Measurements from ENCODE around the gene ARPC5L. TPM values are rescaled to one million over a fixed set of nuclear protein-coding genes. Genes with fewer than 3 reads are reported as not detected.

ARPC5L gene
- polyA plus RNA-seq, 1 donor, result 27.9 TPM

DNA sequence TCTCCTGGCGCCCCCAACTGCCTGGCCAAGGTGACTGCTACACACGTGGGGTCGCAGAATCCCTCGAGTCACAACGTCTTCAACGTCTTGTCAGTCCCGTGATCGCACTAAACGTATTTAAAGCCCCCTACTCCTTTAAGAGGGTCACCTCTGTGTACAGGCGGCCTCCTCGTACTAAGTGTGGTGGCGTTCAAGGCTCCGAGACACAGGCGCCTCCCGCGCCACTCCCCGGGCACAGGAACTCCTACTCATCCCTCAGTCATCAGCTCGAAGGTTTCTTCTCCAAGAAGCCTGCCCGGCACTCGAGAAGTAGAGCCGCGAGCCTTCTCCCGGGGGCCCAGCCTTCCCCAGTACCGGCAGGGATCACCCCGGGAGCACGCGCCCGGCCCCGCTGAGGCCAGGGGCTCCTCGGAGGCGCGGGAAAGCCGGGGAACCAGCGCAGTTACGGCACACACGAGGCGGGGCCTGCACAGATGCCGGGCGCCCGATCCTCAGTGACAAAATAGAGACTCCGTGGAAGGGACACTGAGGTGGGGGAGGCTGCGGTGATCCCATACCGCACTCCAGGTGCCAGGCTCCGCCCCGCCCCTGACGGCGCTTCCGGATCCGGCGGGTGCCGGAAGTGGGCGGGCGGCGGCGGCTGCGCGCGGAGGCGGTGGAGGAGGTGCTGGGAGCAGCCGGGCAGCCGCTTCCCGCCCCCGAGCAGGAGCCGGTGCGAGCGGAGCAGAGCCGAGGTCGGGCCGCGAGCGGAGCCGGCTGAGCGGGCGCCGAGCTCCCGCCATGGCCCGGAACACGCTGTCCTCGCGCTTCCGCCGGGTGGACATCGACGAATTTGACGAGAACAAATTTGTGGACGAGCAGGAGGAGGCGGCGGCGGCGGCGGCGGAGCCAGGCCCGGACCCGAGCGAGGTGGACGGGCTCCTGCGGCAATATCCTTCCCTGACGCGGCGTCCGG lies 6.9 kb downstream of the ARPC5L start:
- peak; percentile 44 for DNase-seq (ENCODE audit: low read depth)

- no peak for DNase-seq (ENCODE audit: low read depth)
Measured at GRCh38 chr9:124869466-124869985, 7.6 kb downstream of the ARPC5L start.

DNA sequence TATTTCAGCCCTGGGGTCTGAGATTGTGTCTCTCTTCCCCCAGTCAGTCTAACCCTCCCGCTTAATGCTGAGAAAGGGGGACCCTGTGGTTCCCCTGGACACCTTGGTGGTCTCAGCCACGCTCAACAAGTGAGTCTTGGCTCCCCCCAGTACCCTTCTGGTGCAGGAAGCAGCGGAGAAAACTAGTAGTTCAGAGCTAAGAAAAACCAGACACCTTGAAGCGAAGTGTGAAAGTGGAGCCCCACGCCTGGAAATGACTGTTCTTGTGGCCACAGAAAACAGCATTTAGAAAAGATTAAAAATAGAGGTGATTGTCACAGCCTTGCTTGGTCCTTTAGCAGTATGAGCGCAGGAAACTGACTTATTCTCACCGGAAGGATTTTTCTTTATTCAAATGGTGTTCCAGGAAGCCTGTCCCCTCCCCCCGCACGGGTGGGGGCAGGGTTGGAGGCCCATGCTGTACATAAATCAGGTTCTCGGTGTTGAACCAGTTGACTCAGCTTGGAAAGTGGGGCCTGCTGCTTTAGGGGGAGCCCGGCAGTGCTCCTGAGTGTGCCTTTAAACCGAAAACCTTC lies 8.1 kb downstream of the ARPC5L start:
- no peak for DNase-seq (ENCODE audit: low read depth)

DNA sequence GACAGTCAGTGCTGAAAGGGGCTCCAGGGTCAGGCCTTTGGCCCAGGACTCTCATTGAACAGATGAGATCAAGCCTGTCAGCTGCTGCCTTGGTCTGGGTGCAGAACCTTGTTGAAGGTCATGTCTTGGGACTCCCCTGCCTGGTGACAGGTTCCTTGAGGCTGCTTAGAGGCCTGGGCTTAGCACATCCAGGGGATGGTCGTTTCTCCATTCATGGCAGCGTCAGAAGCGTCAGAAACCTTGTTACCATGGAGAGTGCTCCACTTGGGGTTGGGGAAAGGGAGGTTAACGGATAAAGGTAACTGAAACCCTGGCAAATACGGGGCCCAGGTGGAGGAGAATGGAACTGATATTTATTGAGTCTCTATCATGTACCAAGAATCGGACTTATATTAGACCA lies 8.8 kb downstream of the ARPC5L start:
- no peak for DNase-seq (ENCODE audit: low read depth)

GRCh38 chr9:124871156-124871561 lies 9.2 kb downstream of the ARPC5L start:
- no peak for DNase-seq (ENCODE audit: low read depth)

GRCh38 chr9:124873664-124874063 lies 11.7 kb downstream of the ARPC5L start:
- no peak for DNase-seq (ENCODE audit: low read depth)

GRCh38 chr9:124875501-124875900 lies 13.6 kb downstream of the ARPC5L start:
- no peak for DNase-seq (ENCODE audit: low read depth)

GRCh38 chr9:124877021-124877782 lies 15.3 kb downstream of the ARPC5L start:
- no peak for DNase-seq (ENCODE audit: low read depth)

DNA sequence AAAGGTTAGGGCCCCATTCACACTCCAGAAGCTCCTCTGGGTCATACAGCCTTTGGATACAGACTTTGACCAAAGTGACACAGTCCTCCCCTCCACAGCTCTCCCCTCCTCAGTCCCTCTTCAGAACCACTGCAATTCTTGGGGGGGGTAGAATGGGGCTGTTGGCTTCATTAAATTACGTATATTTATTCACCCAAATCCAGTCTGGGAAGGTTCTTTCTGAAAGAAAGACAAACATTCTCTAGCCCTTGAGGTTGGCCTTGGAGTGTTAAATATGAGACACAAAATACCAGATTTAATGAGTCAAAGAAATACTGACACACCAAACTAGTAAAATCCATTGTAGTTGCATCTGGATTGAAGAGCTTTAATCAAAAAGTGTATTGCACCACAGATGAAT lies 16.1 kb downstream of the ARPC5L start:
- no peak for DNase-seq (ENCODE audit: low read depth)

GRCh38 chr9:124878518-124878917 lies 16.6 kb downstream of the ARPC5L start:
- no peak for DNase-seq (ENCODE audit: low read depth)

- DNase-seq (ENCODE audit: low read depth), result no peak
Measured at GRCh38 chr9:124879226-124879625, 17.3 kb downstream of the ARPC5L start.

DNA sequence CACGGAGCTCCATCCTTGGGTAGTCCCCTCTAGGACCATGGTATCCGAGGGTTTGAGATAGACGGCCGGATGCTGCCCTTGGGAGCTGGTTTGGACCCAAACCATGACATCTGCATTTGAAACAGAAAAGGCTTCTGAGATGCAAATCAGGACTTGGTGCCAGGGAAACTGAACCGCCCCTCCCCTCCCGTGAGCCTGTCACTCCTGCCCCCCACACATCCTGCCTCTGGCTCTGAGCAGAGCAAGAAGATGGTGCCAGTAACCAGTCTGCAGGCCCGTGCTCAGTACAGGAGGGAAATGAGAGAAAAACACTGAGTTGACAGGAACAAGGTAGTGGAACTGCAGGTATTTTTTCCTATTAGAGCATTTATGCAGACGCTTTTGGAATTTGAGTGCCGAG lies 18.6 kb downstream of the ARPC5L start:
- no peak for DNase-seq (ENCODE audit: low read depth)

- no peak for DNase-seq (ENCODE audit: low read depth)
Measured at GRCh38 chr9:124881138-124881743, 19.3 kb downstream of the ARPC5L start.

GRCh38 chr9:124882231-124882630 lies 20.3 kb downstream of the ARPC5L start:
- no peak for DNase-seq (ENCODE audit: low read depth)

- no peak for DNase-seq (ENCODE audit: low read depth)
Measured at GRCh38 chr9:124884376-124884775, 22.4 kb downstream of the ARPC5L start.

GRCh38 chr9:124885551-124885950 lies 23.6 kb downstream of the ARPC5L start:
- DNase-seq (ENCODE audit: low read depth), result no peak

DNA sequence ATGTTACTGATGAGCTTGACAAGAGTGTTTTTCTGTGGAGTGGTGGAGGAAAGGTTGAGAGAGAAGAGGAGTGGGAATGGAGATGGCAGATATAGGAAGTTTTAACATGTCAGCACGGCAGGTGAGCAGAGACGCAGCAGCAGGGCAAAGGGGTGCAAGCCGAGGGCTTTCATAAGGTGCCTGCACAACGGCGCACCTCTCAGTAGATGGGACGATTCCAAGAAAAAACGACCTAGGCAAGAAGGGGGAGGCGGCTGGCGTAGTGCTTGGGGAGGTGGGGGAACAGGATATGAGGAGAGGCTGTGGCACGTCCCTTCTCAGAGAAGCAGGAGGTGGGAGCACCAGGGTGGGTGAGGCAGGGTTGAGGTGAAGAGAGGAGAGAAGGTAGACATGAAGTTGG lies 24.5 kb downstream of the ARPC5L start:
- DNase-seq (ENCODE audit: low read depth), result no peak

- DNase-seq (ENCODE audit: low read depth), result no peak
Measured at GRCh38 chr9:124886866-124887492, 25.0 kb downstream of the ARPC5L start.

- DNase-seq (ENCODE audit: low read depth), result no peak
Measured at GRCh38 chr9:124887832-124888231, 25.9 kb downstream of the ARPC5L start.

DNA sequence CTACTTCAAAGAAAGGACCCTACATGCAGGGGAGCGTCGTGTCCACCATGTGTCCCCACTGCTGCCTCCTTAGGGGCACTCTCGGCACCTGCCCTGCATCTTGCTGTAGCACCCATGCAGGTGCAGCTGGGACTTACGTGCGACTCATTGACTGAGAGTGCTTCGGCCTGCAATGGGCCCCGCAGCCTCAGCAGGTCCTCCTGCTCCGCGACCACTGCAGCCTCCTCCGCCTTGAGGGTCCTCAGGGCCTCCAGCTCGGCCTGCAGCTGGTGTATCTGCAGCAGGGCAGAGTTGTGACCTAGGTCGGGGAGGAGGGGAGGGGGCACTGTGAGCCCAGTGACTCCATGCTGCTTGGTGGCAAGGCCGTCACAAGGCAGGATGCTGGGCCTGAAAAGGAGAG lies 27.1 kb downstream of the ARPC5L start:
- DNase-seq (ENCODE audit: low read depth), result no peak

- DNase-seq (ENCODE audit: low read depth), result no peak
Measured at GRCh38 chr9:124890179-124890578, 28.2 kb downstream of the ARPC5L start.
